Epithelial cell of prostate (primary cell): ENCODE data around the gene ABCC8.
"Not testable (repeated sequence)": the region's sequence is repeated elsewhere in the genome, so short reads cannot be mapped to it uniquely, and the experiment has no call there.

Experiments
- DNase-seq: peaks from one replicate; pipeline ENCODE4 v3.0.0-alpha.2; 2011; ENCODE audit warnings: low read depth, low spot score
- H3K27ac ChIP-seq: fragments of 450-650 bp; 2 replicates; pipeline ENCODE4 v1.5.1; 2017; ENCODE audit warnings: mild to moderate bottlenecking

Gene ABCC8

GRCh38 chr11:17439316-17439782 is 37.3 kb downstream of the ABCC8 start:
- DNase-seq = no peak
- no peak overlapping the region for H3K27ac ChIP-seq

GRCh38 chr11:17437366-17437765 is 39.3 kb downstream of the ABCC8 start:
- DNase-seq = no peak
- H3K27ac ChIP-seq = no peak overlapping the region

DNA sequence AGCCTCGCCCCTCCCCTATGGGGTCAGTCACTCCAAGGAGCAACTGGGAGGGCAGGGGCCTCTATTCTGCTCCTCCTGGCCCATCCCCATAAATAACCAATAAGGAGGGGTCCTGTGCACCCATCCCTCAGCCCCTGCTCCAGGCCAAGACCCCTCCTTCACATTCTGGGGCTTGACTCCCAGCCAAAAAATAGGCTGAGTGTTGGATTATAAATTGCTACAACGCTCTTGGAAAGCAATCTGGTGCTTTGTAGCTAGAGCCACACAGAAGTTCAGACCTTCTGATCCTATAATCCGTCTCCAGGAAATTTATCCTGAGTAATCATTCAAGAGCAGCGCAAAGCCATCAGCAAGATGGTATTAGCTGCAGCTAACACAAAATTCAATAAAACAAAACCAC is 42.5 kb downstream of the ABCC8 start:
- DNase-seq = no peak
- no peak overlapping the region for H3K27ac ChIP-seq

GRCh38 chr11:17432002-17432401 is 44.6 kb downstream of the ABCC8 start:
- DNase-seq = no peak
- H3K27ac ChIP-seq = no peak overlapping the region

- H3K27ac ChIP-seq = no peak overlapping the region
- no peak for DNase-seq
Observed at GRCh38 chr11:17431139-17431538, 45.5 kb downstream of the ABCC8 start.

- DNase-seq = no peak
- no peak overlapping the region for H3K27ac ChIP-seq
Observed at GRCh38 chr11:17430616-17431015, 46.0 kb downstream of the ABCC8 start.

DNA sequence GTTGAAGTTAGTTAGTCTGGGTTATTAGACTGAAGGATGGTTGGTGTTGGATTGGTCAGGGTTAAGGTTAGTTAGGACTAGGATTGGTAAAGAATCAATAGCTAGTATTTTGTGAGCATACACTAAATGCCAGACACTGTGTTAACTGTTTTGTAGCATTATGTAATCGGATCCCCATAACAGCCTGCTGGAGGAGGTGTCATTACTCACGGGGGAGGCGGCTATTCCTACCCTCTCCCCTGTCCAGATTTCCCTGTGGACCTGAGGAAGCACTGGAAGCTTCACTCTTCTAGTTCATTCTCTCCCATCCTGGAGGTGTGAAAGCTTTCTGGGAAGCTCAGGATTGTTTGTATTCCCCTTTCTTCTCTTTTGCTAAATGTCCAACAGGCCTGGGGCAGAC is 47.7 kb downstream of the ABCC8 start:
- DNase-seq = no peak

DNA sequence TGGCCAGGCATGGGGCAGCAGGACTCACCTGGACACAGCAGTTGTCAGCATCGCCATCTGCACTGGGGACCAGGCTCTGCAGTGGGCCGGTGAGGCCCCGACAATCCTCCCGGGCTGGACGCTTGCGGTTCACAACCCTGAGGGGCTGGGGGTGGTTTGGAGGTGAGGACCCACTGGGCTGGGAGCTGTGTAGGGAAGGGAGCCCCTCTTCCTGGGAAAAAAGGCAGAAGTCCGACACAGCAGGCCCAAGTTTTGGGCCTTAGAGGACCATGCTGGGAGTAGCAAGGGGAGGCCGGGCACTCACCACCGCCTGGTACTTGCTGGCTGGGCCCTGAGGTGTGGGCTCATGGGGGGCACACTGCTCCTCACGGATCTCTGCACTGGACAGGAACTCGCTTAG is 48.4 kb downstream of the ABCC8 start:
- H3K27ac ChIP-seq = no peak overlapping the region
- no peak for DNase-seq

More for the DNA sequence above, 47.7 kb downstream of the ABCC8 start:
- no peak overlapping the region for H3K27ac ChIP-seq

DNA sequence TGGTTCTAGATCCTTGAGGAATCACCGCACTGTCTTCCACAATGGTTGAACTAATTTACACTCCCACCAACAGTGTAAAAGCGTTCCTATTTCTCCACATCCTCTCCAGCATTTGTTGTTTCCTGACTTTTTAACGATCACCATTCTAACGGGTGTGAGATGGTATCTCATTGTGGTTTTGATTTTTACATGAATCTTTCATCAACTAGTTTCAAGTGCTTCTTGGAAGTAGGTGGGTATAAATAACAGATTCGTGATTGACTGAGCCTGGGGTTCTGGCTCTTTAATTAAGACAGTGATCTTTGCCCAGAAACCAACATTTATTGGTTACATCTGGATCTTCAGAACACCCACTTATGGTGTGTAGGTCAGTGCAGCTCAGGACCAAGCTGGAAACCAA is 50.4 kb downstream of the ABCC8 start:
- DNase-seq, H3K27ac ChIP-seq: not testable (repeated sequence)

GRCh38 chr11:17423533-17424310 is 52.9 kb downstream of the ABCC8 start:
- H3K27ac ChIP-seq = no peak overlapping the region
- DNase-seq = no peak

- DNase-seq = no peak
- H3K27ac ChIP-seq = no peak overlapping the region
Observed at GRCh38 chr11:17421781-17422180, 54.9 kb downstream of the ABCC8 start.

DNA sequence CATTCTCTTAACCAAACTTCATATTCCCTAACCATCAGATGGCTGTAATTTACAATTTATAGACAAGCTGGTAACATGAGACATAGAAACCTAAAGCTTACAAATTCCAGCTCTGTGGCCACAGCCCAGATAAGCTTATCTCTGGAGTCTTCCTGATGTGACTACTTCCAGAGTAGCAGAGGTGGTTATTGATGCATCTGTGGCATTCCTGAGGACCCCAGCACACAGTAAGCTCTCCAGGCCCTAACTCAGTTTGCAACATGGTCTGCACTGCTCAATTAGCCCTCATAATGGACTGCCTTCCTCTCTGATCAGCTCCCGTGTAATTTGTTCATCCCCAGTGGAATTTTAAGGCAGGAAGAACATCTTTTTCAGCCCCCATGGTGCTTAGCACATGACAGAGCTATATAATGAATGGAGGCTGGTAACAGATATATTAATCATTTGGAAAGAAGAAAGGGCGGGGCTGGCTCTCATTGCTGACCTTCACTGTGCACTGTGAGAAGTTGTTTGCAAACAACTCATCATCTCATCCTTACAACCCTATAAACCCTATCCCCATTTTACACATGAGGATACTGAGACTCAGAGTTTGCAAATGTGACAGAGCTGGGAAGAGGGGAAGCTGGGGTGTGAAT is 58.1 kb downstream of the ABCC8 start:
- H3K27ac ChIP-seq = no peak overlapping the region
- no peak for DNase-seq

GRCh38 chr11:17416492-17416891 is 60.2 kb downstream of the ABCC8 start:
- DNase-seq = no peak
- no peak overlapping the region for H3K27ac ChIP-seq

DNA sequence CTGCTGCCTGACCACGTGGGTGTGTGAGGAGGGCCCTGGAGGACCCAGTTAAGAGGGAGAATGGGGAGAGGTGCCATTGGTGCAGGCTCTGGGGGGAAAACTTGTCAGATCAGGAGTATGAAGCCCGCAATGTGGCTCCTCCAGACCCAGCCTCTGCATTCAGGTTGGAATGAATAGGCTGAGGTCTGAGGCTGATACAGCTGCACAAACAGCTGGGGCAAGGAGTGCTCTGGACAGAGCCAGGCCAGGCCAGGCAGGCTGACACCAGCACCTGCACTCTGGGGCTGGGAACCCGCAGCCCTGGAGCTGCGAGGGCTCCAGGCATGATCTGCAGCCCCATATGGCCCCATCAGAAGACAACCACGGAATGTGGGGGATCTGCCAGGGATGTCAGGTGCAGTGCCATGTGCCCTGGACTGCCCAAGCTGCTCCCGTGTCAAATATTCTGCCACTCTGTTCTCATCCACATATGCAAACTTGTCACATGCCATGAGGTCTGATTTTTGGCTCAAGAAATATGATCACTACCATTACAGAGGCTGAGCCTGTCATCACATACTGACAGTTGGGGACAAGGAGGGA is 61.0 kb downstream of the ABCC8 start:
- no peak for DNase-seq
- H3K27ac ChIP-seq = no peak overlapping the region

GRCh38 chr11:17414992-17415391 is 61.7 kb downstream of the ABCC8 start:
- DNase-seq = no peak
- H3K27ac ChIP-seq = no peak overlapping the region

- DNase-seq = no peak
- no peak overlapping the region for H3K27ac ChIP-seq
Observed at GRCh38 chr11:17414317-17414737, 62.3 kb downstream of the ABCC8 start.

GRCh38 chr11:17413414-17414316 is 63.0 kb downstream of the ABCC8 start:
- no peak overlapping the region for H3K27ac ChIP-seq
- DNase-seq = no peak

GRCh38 chr11:17412488-17413180 is 64.0 kb downstream of the ABCC8 start:
- no peak overlapping the region for H3K27ac ChIP-seq
- no peak for DNase-seq

GRCh38 chr11:17411418-17411817 is 65.2 kb downstream of the ABCC8 start:
- no peak for DNase-seq
- no peak overlapping the region for H3K27ac ChIP-seq
